B cell (primary cell): ENCODE measurements around the gene POLD1. TPM values are rescaled to one million over a fixed set of nuclear protein-coding genes. Genes with fewer than 3 reads are reported as not detected.

Experiments
- ATAC-seq: fragments of 200-7000 bp; cut with Tn5 transposase; one replicate; pipeline ENCODE4 v1.10.0; 2021; ENCODE audit warnings: low read depth, mild to moderate bottlenecking, moderate number of reproducible peaks, moderate library complexity
- CTCF ChIA-PET: fragments of 350-600 bp; sonication (Branson Sonifier 250); formaldehyde crosslinking; loops from one replicate; lab custom pipeline; 2021; ENCODE audit warnings: antibody characterized with exemption, inconsistent platforms; lab: Charles Lee
- POLR2A ChIA-PET: fragments of 350-600 bp; sonication (Branson Sonifier 250); formaldehyde crosslinking; loops from one replicate; lab custom pipeline; 2021; ENCODE audit warnings: antibody characterized with exemption; lab: Charles Lee
- DNase-seq: peaks from one replicate; pipeline ENCODE4 v3.0.0; 2013
- H2AFZ ChIP-seq: 2 replicates; pipeline ENCODE4 v1.6.1; 2012; ENCODE audit warnings: mild to moderate bottlenecking, low read depth, low read length; ENCODE audit not compliant: insufficient read depth, poor library complexity, severe bottlenecking
- H3K27ac ChIP-seq, 2 donors: 1 replicate in 1 of 2; 2 replicates in 1 of 2; pipeline ENCODE4 v1.5.1; 2012 to 2013; ENCODE audit warnings: low read length in 2 of 2, mild to moderate bottlenecking in 2 of 2, moderate library complexity in 1 of 2
- H3K27me3 ChIP-seq, 4 experiments: fragments of 200-600 bp in 1 of 4; sonication (generic) in 1 of 4; replicated peaks in 1 of 4; 1 replicate in 2 of 4; 2 replicates in 2 of 4; pipeline versions ENCODE4 v1.6.1 to v1.7.0; 2013 to 2016; ENCODE audit warnings: low read length in 3 of 4, mild to moderate bottlenecking in 2 of 4, mixed read lengths in 1 of 4, moderate library complexity in 1 of 4; ENCODE audit not compliant: insufficient read depth in 4 of 4, control insufficient read depth in 3 of 4; ENCODE audit errors: control extremely low read depth in 1 of 4
- H3K36me3 ChIP-seq, 2 experiments: replicated peaks in 1 of 2; 1 replicate in 1 of 2; 2 replicates in 1 of 2; pipeline versions ENCODE4 v1.6.1 to v1.7.1; 2013; ENCODE audit warnings: low read length in 1 of 2; ENCODE audit not compliant: insufficient read depth in 2 of 2, control insufficient read depth in 1 of 2; ENCODE audit errors: control extremely low read depth in 1 of 2, extremely low read depth in 1 of 2
- H3K4me1 ChIP-seq, 2 donors: fragments of 200-600 bp in 1 of 2; sonication (generic) in 1 of 2; 1 replicate in 1 of 2; 2 replicates in 1 of 2; pipeline versions ENCODE4 v1.5.1 to v1.6.1; 2013 to 2017; ENCODE audit warnings: low read length in 2 of 2; ENCODE audit not compliant: control insufficient read depth in 2 of 2, insufficient read depth in 2 of 2
- H3K4me2 ChIP-seq: replicated peaks from 2 replicates; pipeline ENCODE3; 2012; ENCODE audit warnings: mild to moderate bottlenecking, low read depth, low read length; ENCODE audit not compliant: poor library complexity, severe bottlenecking
- H3K4me3 ChIP-seq, 5 experiments: fragments of 200-600 bp in 1 of 5; sonication (generic) in 1 of 5; 1 replicate in 3 of 5; 2 replicates in 2 of 5; pipeline versions ENCODE4 v1.5.1 to v1.7.0; 2011 to 2016; ENCODE audit warnings: low read length in 4 of 5, mild to moderate bottlenecking in 4 of 5, low read depth in 2 of 5, control low read depth in 1 of 5, moderate library complexity in 1 of 5; ENCODE audit not compliant: insufficient read depth in 1 of 5; ENCODE audit errors: control extremely low read depth in 1 of 5, extremely low read depth in 1 of 5
- H3K79me2 ChIP-seq: fragments of 200-600 bp; sonication (generic); one replicate; pipeline ENCODE4 v1.6.0; 2016; ENCODE audit warnings: low read length; ENCODE audit not compliant: control insufficient read depth, insufficient read depth
- H3K9ac ChIP-seq: fragments of 200-600 bp; sonication (generic); 2 replicates; pipeline ENCODE4 v1.6.1; 2017; ENCODE audit warnings: mild to moderate bottlenecking, low read length, moderate library complexity
- H3K9me3 ChIP-seq, 3 donors: one replicate each; pipeline versions ENCODE4 v1.6.1 to v1.7.1; 2013; ENCODE audit warnings: low read length in 2 of 3; ENCODE audit not compliant: control insufficient read depth in 2 of 3, insufficient read depth in 1 of 3; ENCODE audit errors: control extremely low read depth in 1 of 3
- H4K20me1 ChIP-seq: 2 replicates; pipeline ENCODE4 v1.6.0; 2012; ENCODE audit warnings: mild to moderate bottlenecking, low read length; ENCODE audit not compliant: insufficient read depth, control insufficient read depth, poor library complexity, severe bottlenecking
- H3K27ac Mint-ChIP-seq: one replicate; pipeline ENCODE4 v1.8.0; 2021; ENCODE audit warnings: mixed read lengths
- H3K27me3 Mint-ChIP-seq: one replicate; pipeline ENCODE4 v1.8.0; 2021; ENCODE audit warnings: mixed read lengths
- H3K4me1 Mint-ChIP-seq: one replicate; pipeline ENCODE4 v1.8.0; 2021; ENCODE audit warnings: mixed read lengths
- H3K4me3 Mint-ChIP-seq: one replicate; pipeline ENCODE4 v1.8.0; 2021; ENCODE audit warnings: mixed read lengths
- H3K9me3 Mint-ChIP-seq: one replicate; pipeline ENCODE4 v1.8.0; 2022; ENCODE audit warnings: mixed read lengths; ENCODE audit not compliant: insufficient read depth
- EZH2 ChIP-seq: IDR thresholded peaks from 2 replicates; pipeline ENCODE4 v1.6.1; 2012; ENCODE audit warnings: borderline replicate concordance, low read depth, mild to moderate bottlenecking, moderate library complexity, low read length; ENCODE audit not compliant: insufficient read depth, poor library complexity, severe bottlenecking
- WGBS: methylation state at CpG from one replicate; pipeline ENCODE4 v1.1.5; 2013; ENCODE audit warnings: missing lambda C conversion rate; ENCODE audit not compliant: insufficient coverage; 5-methylcytosine and 5-hydroxymethylcytosine counted together
- intact Hi-C: fragments of 100-400 bp; cut with micrococcal nuclease; formaldehyde crosslinking; loops from one replicate; pipeline ENCODE4 v1.10.0; 2022
- polyA plus RNA-seq: library from polyadenylated mRNA; depleted of rRNA; stranded (reverse); fragments of >200 nt; gene quantifications from 2 replicates; pipeline ENCODE4 v1.2.3, GENCODE V29; 2012
- total RNA-seq, 2 donors: library from RNA; stranded (reverse); fragments of 120-200 nt in 1 of 2; gene quantifications; 1 replicate in 1 of 2; 2 replicates in 1 of 2; pipeline versions ENCODE4 v1.2.3 to v1.2.4, GENCODE V29; 2013 to 2022
- TF ChIP-seq, protein P1 (sequence below): fragments of 200-600 bp; IDR thresholded peaks from one replicate; pipeline ENCODE4 v1.8.0; 2022; ENCODE audit warnings: antibody characterized with exemption, mild to moderate bottlenecking

Gene POLD1
- total and polyA plus RNA-seq, 2 donors (not counting 1 experiment from before 2014, with no cell fraction given), result 43.6 to 65.2 TPM

DNA sequence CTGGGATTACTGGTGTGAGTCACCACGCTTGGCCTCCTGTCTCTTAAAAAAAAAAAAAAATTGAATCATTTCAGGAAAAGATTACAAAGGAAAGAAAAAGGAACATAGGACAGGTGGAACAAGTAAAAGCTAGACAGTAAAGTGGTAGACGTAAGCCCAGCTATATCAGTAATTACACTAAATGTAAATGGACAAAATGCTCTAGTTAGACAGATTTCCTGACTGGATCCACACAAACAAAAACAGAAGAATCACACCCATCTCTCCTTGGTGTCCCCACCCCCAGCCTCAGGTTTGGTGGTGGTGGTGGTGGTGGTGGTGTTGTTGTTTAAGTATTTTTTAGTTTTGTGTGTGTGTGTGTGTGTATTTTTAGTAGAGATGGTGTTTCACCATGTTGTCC lies 28.3 kb downstream of the POLD1 start:
- Histone ChIP-seq H3K27ac (no peak overlapping the region), H3K9ac (no peak overlapping the region), H3K4me3 (no peak overlapping the region), H2AFZ (no peak overlapping the region), H3K79me2 (peaks cover 8% of the 10 kb centered on the region), H3K27me3 (no peaks in the 10 kb centered on the region), H3K9me3 (no peaks in the 10 kb centered on the region), H3K4me2 (no peak overlapping the region), H3K4me1 (peaks cover 30 to 36% of the 10 kb centered on the region in 2 donors), H4K20me1 (no peaks in the 10 kb centered on the region), H3K36me3 (peaks cover 0 to 18% of the 10 kb centered on the region in 2 experiments)
- H3K27me3 Mint-ChIP-seq, result no peaks in the 10 kb centered on the region
- peaks cover 30% of the 10 kb centered on the region for H3K4me1 Mint-ChIP-seq
- intact Hi-C loops, result no loop called here
- no peak overlapping the region for H3K4me3 Mint-ChIP-seq
- no peak for DNase-seq
- TF ChIP-seq, protein P1, sequence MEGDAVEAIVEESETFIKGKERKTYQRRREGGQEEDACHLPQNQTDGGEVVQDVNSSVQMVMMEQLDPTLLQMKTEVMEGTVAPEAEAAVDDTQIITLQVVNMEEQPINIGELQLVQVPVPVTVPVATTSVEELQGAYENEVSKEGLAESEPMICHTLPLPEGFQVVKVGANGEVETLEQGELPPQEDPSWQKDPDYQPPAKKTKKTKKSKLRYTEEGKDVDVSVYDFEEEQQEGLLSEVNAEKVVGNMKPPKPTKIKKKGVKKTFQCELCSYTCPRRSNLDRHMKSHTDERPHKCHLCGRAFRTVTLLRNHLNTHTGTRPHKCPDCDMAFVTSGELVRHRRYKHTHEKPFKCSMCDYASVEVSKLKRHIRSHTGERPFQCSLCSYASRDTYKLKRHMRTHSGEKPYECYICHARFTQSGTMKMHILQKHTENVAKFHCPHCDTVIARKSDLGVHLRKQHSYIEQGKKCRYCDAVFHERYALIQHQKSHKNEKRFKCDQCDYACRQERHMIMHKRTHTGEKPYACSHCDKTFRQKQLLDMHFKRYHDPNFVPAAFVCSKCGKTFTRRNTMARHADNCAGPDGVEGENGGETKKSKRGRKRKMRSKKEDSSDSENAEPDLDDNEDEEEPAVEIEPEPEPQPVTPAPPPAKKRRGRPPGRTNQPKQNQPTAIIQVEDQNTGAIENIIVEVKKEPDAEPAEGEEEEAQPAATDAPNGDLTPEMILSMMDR, result no peak
- no peak for TF ChIP-seq EZH2
- POLR2A ChIA-PET, result interaction anchor here (0.6 kb wide), 1 partner anchor 52 kb away, joined by 4 read pairs; no protein-coding TSS in a partner anchor
- no peaks in the 10 kb centered on the region for H3K9me3 Mint-ChIP-seq
- ATAC-seq, result no peak
- WGBS, result no CpG with 5 or more reads among the region's 2 CpGs
- CTCF ChIA-PET, result interaction anchor here (0.6 to 1.7 kb wide), 6 partner anchors 29 to 496 kb away, joined by 3 to 9 read pairs (median 4); no protein-coding TSS in a partner anchor
- H3K27ac Mint-ChIP-seq, result no peak overlapping the region

DNA sequence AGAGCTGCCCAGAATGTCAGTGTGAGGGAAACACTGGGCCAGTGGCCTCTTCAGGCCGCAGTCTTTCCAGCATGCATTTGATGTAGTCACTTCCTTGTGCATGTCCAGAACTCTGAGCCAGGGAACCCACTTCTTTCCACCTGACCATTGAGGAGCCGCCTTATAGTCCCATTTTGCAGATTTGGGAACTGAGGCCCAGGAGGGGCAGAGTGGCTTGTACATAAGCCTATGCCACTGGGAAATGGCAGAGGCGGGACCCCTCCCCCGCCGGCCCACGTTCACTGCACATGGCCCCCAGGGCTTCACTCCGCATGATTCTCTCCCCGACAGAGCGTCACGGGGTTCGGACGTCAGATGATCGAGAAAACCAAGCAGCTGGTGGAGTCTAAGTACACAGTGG lies 28.9 kb downstream of the POLD1 start:
- no peak for TF ChIP-seq EZH2
- TF ChIP-seq, protein P1, result no peak
- CTCF ChIA-PET, result interaction anchor here (1.7 to 3.0 kb wide), 2 partner anchors 44 to 48 kb away, joined by 9 to 33 read pairs; no protein-coding TSS in a partner anchor
- POLR2A ChIA-PET, result no interaction called here
- Histone ChIP-seq H3K9ac (no peak overlapping the region), H4K20me1 (no peaks in the 10 kb centered on the region), H3K79me2 (peaks cover 13% of the 10 kb centered on the region), H2AFZ (no peak overlapping the region), H3K4me2 (no peak overlapping the region), H3K4me3 (no peak overlapping the region), H3K27ac (no peak overlapping the region), H3K27me3 (no peaks in the 10 kb centered on the region), H3K9me3 (no peaks in the 10 kb centered on the region), H3K4me1 (peaks cover 30 to 43% of the 10 kb centered on the region in 2 donors), H3K36me3 (peaks cover 0 to 18% of the 10 kb centered on the region in 2 experiments)
- DNase-seq, result peak; percentile 14
- Mint-ChIP-seq H3K4me1 (peaks cover 30% of the 10 kb centered on the region), H3K4me3 (peak overlapping the region; percentile 10), H3K27me3 (no peaks in the 10 kb centered on the region), H3K27ac (peak overlapping the region; percentile 41), H3K9me3 (no peaks in the 10 kb centered on the region)
- 100% methylated on average over 9 of the region's 13 CpGs for WGBS
- intact Hi-C loops, result no loop called here
- no peak for ATAC-seq
